ENCODE results near the gene FOSB.

FOSB gene

DNA sequence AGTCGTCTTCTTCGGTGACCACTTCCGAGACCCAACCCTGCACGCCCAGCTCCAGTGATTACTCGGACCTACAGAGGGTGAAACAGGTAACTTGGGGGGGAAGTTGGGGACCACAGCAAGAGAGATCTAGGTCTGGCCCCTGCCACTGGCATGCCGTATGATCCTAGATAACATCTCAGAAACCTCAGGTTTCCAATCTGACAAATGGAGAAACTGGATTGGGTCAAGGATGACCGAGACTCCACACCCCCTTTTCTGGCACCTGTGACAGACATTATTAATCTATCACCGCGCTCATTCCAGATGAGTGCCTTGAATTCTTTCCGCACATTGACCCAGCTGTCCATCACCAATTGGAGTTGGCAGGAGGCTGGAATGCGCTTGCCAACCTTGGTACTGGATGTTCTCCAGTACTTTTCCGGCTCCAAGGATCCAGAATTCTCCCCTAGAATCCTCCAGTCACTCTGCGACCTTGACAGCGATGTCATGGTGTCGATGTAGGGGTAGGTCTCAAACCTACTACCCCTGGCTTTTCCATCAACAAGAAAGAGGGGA, 56.9 kb downstream of the FOSB start:
- DNase-seq (ENCODE audit: low spot score): no peak
